Colonic mucosa (tissue), 4 donors: ENCODE data around the gene ZDHHC7. TPM values are rescaled to one million over a fixed set of nuclear protein-coding genes. Genes with fewer than 3 reads are reported as not detected.

Experiments used
- DNase-seq: peaks from one replicate; pipeline ENCODE4 v3.0.0-alpha.2; 2020
- H3K27ac ChIP-seq: fragments of 200-600 bp; one replicate; pipeline ENCODE4 v1.8.0; 2021
- H3K27me3 ChIP-seq: fragments of 200-600 bp; one replicate; pipeline ENCODE4 v1.8.0; 2021
- H3K36me3 ChIP-seq: fragments of 200-600 bp; one replicate; pipeline ENCODE4 v1.8.0; 2021
- H3K4me1 ChIP-seq: fragments of 200-600 bp; one replicate; pipeline ENCODE4 v1.8.0; 2021; ENCODE audit warnings: mild to moderate bottlenecking
- H3K4me3 ChIP-seq: fragments of 200-600 bp; one replicate; pipeline ENCODE4 v1.8.0; 2021
- H3K9ac ChIP-seq, 2 donors: one replicate each; pipeline ENCODE4 v1.7.0; 2013; ENCODE audit warnings: control low read depth in 2 of 2, low read depth in 2 of 2, low read length in 2 of 2
- H3K9me3 ChIP-seq: fragments of 200-600 bp; one replicate; pipeline ENCODE4 v1.8.0; 2021
- CTCF ChIP-seq: fragments of 200-600 bp; IDR thresholded peaks from one replicate; pipeline ENCODE4 v1.8.0; 2022; ENCODE audit warnings: antibody characterized with exemption, mild to moderate bottlenecking
- intact Hi-C: fragments of 100-400 bp; cut with DNase I; formaldehyde crosslinking; loops from one replicate; pipeline ENCODE4 v1.14.1; 2022
- total RNA-seq, 2 donors: library from RNA; stranded (reverse); fragmentation: NEBNext Ultra II Directional in 1 of 2; extraction: Animal tissue kit (Norgen Biotek cat#: 25700) in 1 of 2; gene quantifications; one replicate each; pipeline ENCODE4 v1.2.1, GENCODE V29; 2021
- donor health status: healthy.
- donor health status: DM: no; HTN: no; CAD: no.
- donor health status: DM: no; HTN: no; CAD: no.

ZDHHC7 gene
- total RNA-seq, 2 donors from 2014 or later, result 55.1 to 67.8 TPM

GRCh38 chr16:84976644-84977400, 34.5 kb downstream of the ZDHHC7 start:
- Histone ChIP-seq H3K4me3 (no peak overlapping the region), H3K9me3 (no peaks in the 10 kb centered on the region), H3K27me3 (no peaks in the 10 kb centered on the region), H3K27ac (no peak overlapping the region), H3K4me1 (peaks cover 5% of the 10 kb centered on the region), H3K36me3 (peaks cover 9% of the 10 kb centered on the region), H3K9ac (no peak overlapping the region)
- DNase-seq, result peak; percentile 49
- no peak for TF ChIP-seq CTCF
- intact Hi-C loops, result no loop called here

- Histone ChIP-seq H3K4me3 (no peak overlapping the region), H3K36me3 (no peaks in the 10 kb centered on the region), H3K9ac (no peak overlapping the region), H3K4me1 (peaks cover 5% of the 10 kb centered on the region), H3K27me3 (no peaks in the 10 kb centered on the region), H3K27ac (no peak overlapping the region), H3K9me3 (no peaks in the 10 kb centered on the region)
- intact Hi-C loops, result no loop called here
- DNase-seq, result no peak
- TF ChIP-seq CTCF, result no peak
These were observed 35.8 kb downstream of the ZDHHC7 start for GRCh38 chr16:84975522-84975921.

- H3K27me3 ChIP-seq, result no peaks in the 10 kb centered on the region
- no peak overlapping the region for H3K9ac ChIP-seq
- H3K27ac ChIP-seq, result no peak overlapping the region
- intact Hi-C loops, result no loop called here
- peaks cover 5% of the 10 kb centered on the region for H3K4me1 ChIP-seq
- DNase-seq, result no peak
- no peaks in the 10 kb centered on the region for H3K9me3 ChIP-seq
- no peaks in the 10 kb centered on the region for H3K36me3 ChIP-seq
- no peak overlapping the region for H3K4me3 ChIP-seq
- TF ChIP-seq CTCF, result no peak
These were observed 36.3 kb downstream of the ZDHHC7 start for GRCh38 chr16:84975066-84975465.

GRCh38 chr16:84973776-84974523, 37.4 kb downstream of the ZDHHC7 start:
- no peak for TF ChIP-seq CTCF
- no peak overlapping the region for H3K9ac ChIP-seq
- H3K4me1 ChIP-seq, result peaks cover 5% of the 10 kb centered on the region
- no peaks in the 10 kb centered on the region for H3K9me3 ChIP-seq
- no peak overlapping the region for H3K4me3 ChIP-seq
- no peaks in the 10 kb centered on the region for H3K27me3 ChIP-seq
- H3K36me3 ChIP-seq, result no peaks in the 10 kb centered on the region
- intact Hi-C loops, result loop anchor here (5.0 kb wide), 1 partner anchor 222 kb away; no protein-coding TSS in a partner anchor
- DNase-seq, result no peak
- H3K27ac ChIP-seq, result no peak overlapping the region

- H3K36me3 ChIP-seq, result no peaks in the 10 kb centered on the region
- TF ChIP-seq CTCF, result no peak
- H3K27me3 ChIP-seq, result no peaks in the 10 kb centered on the region
- peaks cover 5% of the 10 kb centered on the region for H3K4me1 ChIP-seq
- no peak overlapping the region for H3K4me3 ChIP-seq
- intact Hi-C loops, result loop anchor here (5.0 kb wide), 1 partner anchor 221 kb away; no protein-coding TSS in a partner anchor
- no peak for DNase-seq
- H3K9me3 ChIP-seq, result no peaks in the 10 kb centered on the region
- no peak overlapping the region for H3K27ac ChIP-seq
- H3K9ac ChIP-seq, result no peak overlapping the region
These were observed 38.1 kb downstream of the ZDHHC7 start for GRCh38 chr16:84973236-84973635.
